ENCODE data around the gene SOCS6. TPM values are rescaled to one million over a fixed set of nuclear protein-coding genes. Genes with fewer than 3 reads are reported as not detected.
"Not testable (repeated sequence)": the region's sequence is repeated elsewhere in the genome, so short reads cannot be mapped to it uniquely, and the experiment has no call there.

The SOCS6 gene
- total and polyA plus RNA-seq, 2 donors (not counting 3 experiments of a cell fraction or from before 2014, with no cell fraction given) = 8.6 to 15.0 TPM

DNA sequence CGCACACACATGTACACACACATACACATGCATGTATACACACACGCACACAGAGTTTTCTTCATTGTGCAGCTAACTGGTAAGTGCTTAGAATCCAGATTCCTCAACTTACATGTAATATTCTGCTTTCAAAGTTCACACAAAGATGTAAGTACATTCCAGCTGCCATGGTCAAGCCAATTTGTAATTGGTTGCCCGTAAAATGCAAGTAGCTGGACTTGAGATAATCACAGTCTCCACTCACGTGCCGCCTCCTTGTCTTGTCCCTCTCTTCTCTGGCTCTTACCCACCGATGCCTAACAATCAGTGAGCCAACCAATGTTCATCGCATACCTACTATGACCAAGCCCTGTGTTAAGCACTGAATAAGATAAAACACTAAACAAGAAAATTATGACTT is 77.8 kb downstream of the SOCS6 start:
- intact Hi-C loops (cut with micrococcal nuclease) = no loop called here
- Histone ChIP-seq H3K9ac (replicated peaks; ENCODE audit: extremely low read depth, insufficient read depth, low read length) (no peak overlapping the region), H3K27me3 (ENCODE audit: control insufficient read depth in 2 of 2, insufficient read depth in 2 of 2, low read length in 2 of 2) (peaks cover 2 to 3% of the 10 kb centered on the region in 2 experiments), H3K4me3 (replicated peaks in 1 of 3; ENCODE audit: insufficient read depth in 1 of 3, low read depth in 1 of 3, low read length in 3 of 3) (no peak overlapping the region), H3K9me1 (replicated peaks; ENCODE audit: control insufficient read depth, extremely low read depth, insufficient read depth, low read length) (no peaks in the 10 kb centered on the region), H2AFZ (ENCODE audit: low read depth, low read length) (no peak overlapping the region), H3K4me2 (ENCODE audit: insufficient read depth, low read length) (no peak overlapping the region), H3K27ac (ENCODE audit: insufficient read depth, low read depth, low read length) (no peak overlapping the region), H3K36me3 (ENCODE audit: control insufficient read depth in 2 of 2, extremely low read depth in 1 of 2, insufficient read depth in 2 of 2, low read length in 2 of 2) (no peaks in the 10 kb centered on the region), H3K4me1 (ENCODE audit: control insufficient read depth, extremely low read depth, insufficient read depth, low read length) (no peaks in the 10 kb centered on the region), H4K20me1 (replicated peaks; ENCODE audit: control insufficient read depth, extremely low read depth, insufficient read depth, low read length) (no peaks in the 10 kb centered on the region), H3K79me2 (ENCODE audit: control insufficient read depth, insufficient read depth, low read length) (no peaks in the 10 kb centered on the region), H3K9me3 (replicated peaks; ENCODE audit: control insufficient read depth, insufficient read depth, low read length) (no peaks in the 10 kb centered on the region)
- TF ChIP-seq JUN (IDR thresholded peaks at IDR 0.05; ENCODE audit: borderline replicate concordance, insufficient read depth, insufficient read length, low read depth) (no peak), FOS (IDR thresholded peaks at IDR 0.05; ENCODE audit: borderline replicate concordance, insufficient read depth, low read length) (no peak), GATA2 (IDR thresholded peaks at IDR 0.05; ENCODE audit: insufficient read depth, insufficient read length, low read depth, low read length) (no peak), POLR2A (IDR thresholded peaks at IDR 0.05; ENCODE audit: low read depth, low read length) (no peak), EZH2 (IDR thresholded peaks at IDR 0.05; ENCODE audit: borderline replicate concordance, low read depth, low read length, severe bottlenecking) (no peak), MYC (IDR thresholded peaks at IDR 0.05; ENCODE audit: low read depth, low read length) (no peak), POLR2AphosphoS5 (IDR thresholded peaks at IDR 0.05; ENCODE audit: insufficient read depth, low read depth, low read length) (no peak)
- TF ChIP-seq, protein P1, sequence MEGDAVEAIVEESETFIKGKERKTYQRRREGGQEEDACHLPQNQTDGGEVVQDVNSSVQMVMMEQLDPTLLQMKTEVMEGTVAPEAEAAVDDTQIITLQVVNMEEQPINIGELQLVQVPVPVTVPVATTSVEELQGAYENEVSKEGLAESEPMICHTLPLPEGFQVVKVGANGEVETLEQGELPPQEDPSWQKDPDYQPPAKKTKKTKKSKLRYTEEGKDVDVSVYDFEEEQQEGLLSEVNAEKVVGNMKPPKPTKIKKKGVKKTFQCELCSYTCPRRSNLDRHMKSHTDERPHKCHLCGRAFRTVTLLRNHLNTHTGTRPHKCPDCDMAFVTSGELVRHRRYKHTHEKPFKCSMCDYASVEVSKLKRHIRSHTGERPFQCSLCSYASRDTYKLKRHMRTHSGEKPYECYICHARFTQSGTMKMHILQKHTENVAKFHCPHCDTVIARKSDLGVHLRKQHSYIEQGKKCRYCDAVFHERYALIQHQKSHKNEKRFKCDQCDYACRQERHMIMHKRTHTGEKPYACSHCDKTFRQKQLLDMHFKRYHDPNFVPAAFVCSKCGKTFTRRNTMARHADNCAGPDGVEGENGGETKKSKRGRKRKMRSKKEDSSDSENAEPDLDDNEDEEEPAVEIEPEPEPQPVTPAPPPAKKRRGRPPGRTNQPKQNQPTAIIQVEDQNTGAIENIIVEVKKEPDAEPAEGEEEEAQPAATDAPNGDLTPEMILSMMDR (IDR thresholded peaks at IDR 0.05; ENCODE audit: extremely low read depth in 1 of 2, insufficient read depth in 1 of 2, low read depth in 1 of 2, low read length in 2 of 2) = no peak
- TF ChIP-seq, protein P2, sequence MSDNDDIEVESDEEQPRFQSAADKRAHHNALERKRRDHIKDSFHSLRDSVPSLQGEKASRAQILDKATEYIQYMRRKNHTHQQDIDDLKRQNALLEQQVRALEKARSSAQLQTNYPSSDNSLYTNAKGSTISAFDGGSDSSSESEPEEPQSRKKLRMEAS (IDR thresholded peaks at IDR 0.05; ENCODE audit: insufficient read depth, insufficient read length) = no peak
- FAIRE-seq (no peak), DNase-seq (ENCODE audit: low read depth, low spot score) (no peak)
- dilution Hi-C loops (cut with MboI; ENCODE audit: extremely low pct_ligation_motif_present, low sequenced_read_pairs) = no loop called here
- POLR2A ChIA-PET = no interaction called here
- CTCF ChIA-PET = interaction anchor here (1.4 to 2.0 kb wide), 3 partner anchors 18 to 88 kb away, joined by 3 to 6 read pairs (median 4); no protein-coding TSS in a partner anchor
- BruUV-seq (replicated peaks) = no TSS peak

DNA sequence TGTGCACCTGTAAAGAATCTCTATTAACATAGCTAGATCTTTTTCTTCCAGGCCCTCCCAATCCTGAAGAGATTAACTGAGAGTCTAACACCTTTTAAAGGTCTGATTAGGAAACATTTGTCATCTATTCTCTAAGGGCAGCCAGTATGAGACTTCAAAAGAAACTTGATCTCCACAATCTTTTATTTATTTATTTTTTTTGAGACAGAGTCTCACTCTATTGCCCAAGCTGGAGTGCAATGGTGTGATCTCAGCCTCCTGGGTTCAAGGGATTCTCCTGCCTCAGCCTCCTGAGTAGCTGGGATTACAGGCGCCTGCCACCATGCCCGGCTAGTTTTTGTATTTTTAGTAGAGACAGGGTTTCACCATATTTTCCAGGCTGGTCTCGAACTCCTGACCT is 78.5 kb downstream of the SOCS6 start:
- H3K27ac ChIP-seq (ENCODE audit: insufficient read depth, low read depth, low read length); dilution Hi-C loops (cut with MboI; ENCODE audit: extremely low pct_ligation_motif_present, low sequenced_read_pairs); H3K4me1 ChIP-seq (ENCODE audit: control insufficient read depth, extremely low read depth, insufficient read depth, low read length); H3K9me1 ChIP-seq (replicated peaks; ENCODE audit: control insufficient read depth, extremely low read depth, insufficient read depth, low read length); H3K79me2 ChIP-seq (ENCODE audit: control insufficient read depth, insufficient read depth, low read length); H2AFZ ChIP-seq (ENCODE audit: low read depth, low read length); H3K36me3 ChIP-seq (ENCODE audit: control insufficient read depth in 2 of 2, extremely low read depth in 1 of 2, insufficient read depth in 2 of 2, low read length in 2 of 2); H3K9me3 ChIP-seq (replicated peaks; ENCODE audit: control insufficient read depth, insufficient read depth, low read length); H3K4me2 ChIP-seq (ENCODE audit: insufficient read depth, low read length); DNase-seq (ENCODE audit: low read depth, low spot score); H4K20me1 ChIP-seq (replicated peaks; ENCODE audit: control insufficient read depth, extremely low read depth, insufficient read depth, low read length); intact Hi-C loops (cut with micrococcal nuclease); H3K27me3 ChIP-seq (ENCODE audit: control insufficient read depth in 2 of 2, insufficient read depth in 2 of 2, low read length in 2 of 2); BruUV-seq (replicated peaks); H3K4me3 ChIP-seq (replicated peaks in 1 of 3; ENCODE audit: insufficient read depth in 1 of 3, low read depth in 1 of 3, low read length in 3 of 3); POLR2A ChIA-PET; H3K9ac ChIP-seq (replicated peaks; ENCODE audit: extremely low read depth, insufficient read depth, low read length); FAIRE-seq; CTCF ChIA-PET: not testable (repeated sequence)

All from endothelial cell of umbilical vein (primary cell).